Keratinocyte (primary cell): ENCODE results near the gene GRK1. TPM values are rescaled to one million over a fixed set of nuclear protein-coding genes. Genes with fewer than 3 reads are reported as not detected.

Experiments
- DNase-seq: peaks from one replicate; pipeline ENCODE4 v3.0.0-alpha.2; 2011; ENCODE audit warnings: low read depth, missing footprints, low spot score
- FAIRE-seq: peaks from 2 replicates; lab custom pipeline; 2011; peaks lifted over from hg19 to GRCh38; lab: Jason Lieb, UNC
- H2AFZ ChIP-seq: 2 replicates; pipeline ENCODE4 v1.6.0; 2012; ENCODE audit warnings: low read length, control low read depth, inconsistent platforms; ENCODE audit not compliant: control insufficient read depth
- H3K27ac ChIP-seq: 2 replicates; pipeline ENCODE4 v1.5.1; 2011; ENCODE audit warnings: low read length; ENCODE audit not compliant: control insufficient read depth, insufficient read depth
- H3K27me3 ChIP-seq: 3 replicates; pipeline ENCODE4 v1.6.0; 2011; ENCODE audit warnings: low read length; ENCODE audit not compliant: control insufficient read depth, insufficient read depth; ENCODE audit errors: extremely low read depth
- H3K36me3 ChIP-seq, 2 experiments: 2 replicates in 1 of 2; 3 replicates in 1 of 2; pipeline ENCODE4 v1.5.1; 2011; ENCODE audit warnings: low read length in 2 of 2, mild to moderate bottlenecking in 1 of 2; ENCODE audit not compliant: control insufficient read depth in 2 of 2, insufficient read depth in 2 of 2; ENCODE audit errors: extremely low read depth in 1 of 2
- H3K4me1 ChIP-seq: 3 replicates; pipeline ENCODE4 v1.5.1; 2011; ENCODE audit warnings: low read length; ENCODE audit not compliant: control insufficient read depth, insufficient read depth; ENCODE audit errors: extremely low read depth
- H3K4me2 ChIP-seq: 3 replicates; pipeline ENCODE4 v1.6.0; 2011; ENCODE audit warnings: low read depth, low read length; ENCODE audit not compliant: control insufficient read depth, insufficient read depth; ENCODE audit errors: extremely low read depth
- H3K4me3 ChIP-seq, 3 experiments: fragments of 200-600 bp in 1 of 3; sonication (generic) in 1 of 3; 2 replicates in 2 of 3; 3 replicates in 1 of 3; pipeline ENCODE4 v1.5.1; 2011 to 2016; ENCODE audit warnings: low read length in 3 of 3, mild to moderate bottlenecking in 3 of 3, control low read depth in 2 of 3, inconsistent platforms in 1 of 3, low read depth in 1 of 3, mixed read lengths in 1 of 3, mixed run types in 1 of 3, moderate library complexity in 1 of 3; ENCODE audit not compliant: control insufficient read depth in 2 of 3, insufficient read depth in 2 of 3; ENCODE audit errors: extremely low read depth in 1 of 3
- H3K79me2 ChIP-seq: 2 replicates; pipeline ENCODE4 v1.6.0; 2012; ENCODE audit warnings: low read length; ENCODE audit not compliant: control insufficient read depth, insufficient read depth
- H3K9ac ChIP-seq: 3 replicates; pipeline ENCODE4 v1.6.0; 2011; ENCODE audit warnings: low read length; ENCODE audit not compliant: control insufficient read depth, insufficient read depth; ENCODE audit errors: extremely low read depth
- H3K9me1 ChIP-seq: 3 replicates; pipeline ENCODE4 v1.6.0; 2011; ENCODE audit warnings: low read length; ENCODE audit not compliant: control insufficient read depth, insufficient read depth; ENCODE audit errors: extremely low read depth
- H3K9me3 ChIP-seq: 2 replicates; pipeline ENCODE4 v1.5.1; 2012; ENCODE audit warnings: low read depth, low read length; ENCODE audit not compliant: control insufficient read depth
- H4K20me1 ChIP-seq: 3 replicates; pipeline ENCODE4 v1.6.0; 2011; ENCODE audit warnings: low read length; ENCODE audit not compliant: control insufficient read depth, insufficient read depth; ENCODE audit errors: extremely low read depth
- CTCF ChIP-seq, 3 experiments: IDR thresholded peaks in 1 of 3; conservative IDR thresholded peaks in 1 of 3; optimal IDR thresholded peaks in 1 of 3; 2 replicates in 2 of 3; 3 replicates in 1 of 3; pipeline versions ENCODE3 to v1.5.1; 2011; ENCODE audit warnings: low read length in 3 of 3, mild to moderate bottlenecking in 3 of 3, moderate library complexity in 2 of 3, control low read depth in 1 of 3, inconsistent platforms in 1 of 3; ENCODE audit not compliant: insufficient read depth in 2 of 3; ENCODE audit errors: extremely low read depth in 1 of 3
- EZH2 ChIP-seq: IDR thresholded peaks from one replicate; pipeline ENCODE4 v1.6.1; 2012; ENCODE audit warnings: inconsistent platforms, mild to moderate bottlenecking, low read length, moderate library complexity
- dilution Hi-C: fragments of 300-500 bp; cut with MboI; formaldehyde crosslinking; loops from one replicate; pipeline ENCODE4 v1.7.0; 2020; ENCODE audit warnings: low sequenced_read_pairs; ENCODE audit not compliant: extremely low pct_ligation_motif_present
- polyA plus RNA-seq, 5 experiments: library from polyadenylated mRNA; depleted of rRNA in 3 of 5; stranded (reverse) in 3 of 5; stranded (forward) in 1 of 5; unstranded in 1 of 5; fragments of >200 nt; gene quantifications; 1 replicate in 1 of 5; 2 replicates in 3 of 5; 3 replicates in 1 of 5; pipeline versions ENCODE4 v1.2.1 to v1.2.3, GENCODE V29; 2011 to 2012; ENCODE audit warnings: missing spikeins in 2 of 5, low read depth in 1 of 5, low replicate concordance in 1 of 5

The GRK1 gene
- polyA plus RNA-seq, 1 donor (not counting 4 experiments of a cell fraction or from before 2014, with no cell fraction given) = not detected

- H3K9me1 ChIP-seq = no peaks in the 10 kb centered on the region
- dilution Hi-C loops = no loop called here
- H3K36me3 ChIP-seq = no peaks in the 10 kb centered on the region
- H4K20me1 ChIP-seq = no peaks in the 10 kb centered on the region
- H3K9ac ChIP-seq = no peak overlapping the region
- no peaks in the 10 kb centered on the region for H3K9me3 ChIP-seq
- no peaks in the 10 kb centered on the region for H3K79me2 ChIP-seq
- H3K4me1 ChIP-seq = no peaks in the 10 kb centered on the region
- TF ChIP-seq CTCF (optimal IDR thresholded peaks at IDR 0.05 in 1 of 3, IDR thresholded peaks at IDR 0.05 in 1 of 3, conservative IDR thresholded peaks at IDR 0.05 in 1 of 3; ENCODE audit: extremely low read depth in 1 of 3, insufficient read depth in 2 of 3, low read length in 3 of 3) = no peak
- TF ChIP-seq EZH2 = no peak
- H2AFZ ChIP-seq = no peak overlapping the region
- peaks cover 11% of the 10 kb centered on the region for H3K27me3 ChIP-seq
- H3K27ac ChIP-seq = no peak overlapping the region
- H3K4me3 ChIP-seq = no peak overlapping the region
- DNase-seq = no peak
- no peak overlapping the region for H3K4me2 ChIP-seq
- no peak for FAIRE-seq
Observed at GRCh38 chr13:113767366-113767765, 100.3 kb downstream of the GRK1 start.

- no peak for TF ChIP-seq CTCF (optimal IDR thresholded peaks at IDR 0.05 in 1 of 3, IDR thresholded peaks at IDR 0.05 in 1 of 3, conservative IDR thresholded peaks at IDR 0.05 in 1 of 3; ENCODE audit: extremely low read depth in 1 of 3, insufficient read depth in 2 of 3, low read length in 3 of 3)
- TF ChIP-seq EZH2 = no peak
- H3K4me2 ChIP-seq = no peak overlapping the region
- no peak overlapping the region for H2AFZ ChIP-seq
- H3K9me3 ChIP-seq = no peaks in the 10 kb centered on the region
- DNase-seq = no peak
- H3K9me1 ChIP-seq = no peaks in the 10 kb centered on the region
- no peaks in the 10 kb centered on the region for H4K20me1 ChIP-seq
- H3K9ac ChIP-seq = no peak overlapping the region
- H3K36me3 ChIP-seq = no peaks in the 10 kb centered on the region
- H3K4me3 ChIP-seq = no peak overlapping the region
- peaks cover 3% of the 10 kb centered on the region for H3K27me3 ChIP-seq
- no peaks in the 10 kb centered on the region for H3K79me2 ChIP-seq
- dilution Hi-C loops = no loop called here
- no peak for FAIRE-seq
- no peak overlapping the region for H3K27ac ChIP-seq
- H3K4me1 ChIP-seq = no peaks in the 10 kb centered on the region
Observed at GRCh38 chr13:113768018-113768905, 101.2 kb downstream of the GRK1 start.
